ENCODE measurements around the gene SAYSD1. TPM values are rescaled to one million over a fixed set of nuclear protein-coding genes. Genes with fewer than 3 reads are reported as not detected.

The SAYSD1 gene
- total RNA-seq, 1 experiment from 2014 or later = 12.2 TPM

- ChIA-PET POLR2A (ENCODE audit: unreplicated experiment) (no interaction called here), CTCF (no interaction called here)
- Histone ChIP-seq H3K36me3 (ENCODE audit: low read depth, low read length) (no peaks in the 10 kb centered on the region), H3K9ac (ENCODE audit: low read length) (no peak overlapping the region), H3K79me2 (ENCODE audit: low read length) (no peaks in the 10 kb centered on the region), H3K9me3 (ENCODE audit: low read length) (no peaks in the 10 kb centered on the region), H3K4me1 (ENCODE audit: insufficient read depth, low read length) (no peaks in the 10 kb centered on the region), H3F3A (ENCODE audit: low read length, unreplicated experiment) (no peaks in the 10 kb centered on the region), H3K27me3 (ENCODE audit: low read length) (peaks cover 62% of the 10 kb centered on the region), H3K4me3 (ENCODE audit: low read length) (no peak overlapping the region), H3K9me2 (replicated peaks; ENCODE audit: low read length) (no peaks in the 10 kb centered on the region), H3K27ac (ENCODE audit: low read length) (no peak overlapping the region), H3K4me2 (ENCODE audit: low read length) (no peak overlapping the region), H4K20me1 (ENCODE audit: low read length) (no peaks in the 10 kb centered on the region), H2AFZ (ENCODE audit: low read length) (no peak overlapping the region)
- intact Hi-C loops (cut with micrococcal nuclease) = no loop called here
- ATAC-seq = no peak
- no peak for DNase-seq
- BruUV-seq (replicated peaks) = no TSS peak
- no peak for TF ChIP-seq EZH2 (IDR thresholded peaks at IDR 0.05; ENCODE audit: low read length, unreplicated experiment)
- TF ChIP-seq EZH2phosphoT487 (IDR thresholded peaks at IDR 0.05; ENCODE audit: borderline replicate concordance, low read length) = no peak
- TF ChIP-seq, protein P1, sequence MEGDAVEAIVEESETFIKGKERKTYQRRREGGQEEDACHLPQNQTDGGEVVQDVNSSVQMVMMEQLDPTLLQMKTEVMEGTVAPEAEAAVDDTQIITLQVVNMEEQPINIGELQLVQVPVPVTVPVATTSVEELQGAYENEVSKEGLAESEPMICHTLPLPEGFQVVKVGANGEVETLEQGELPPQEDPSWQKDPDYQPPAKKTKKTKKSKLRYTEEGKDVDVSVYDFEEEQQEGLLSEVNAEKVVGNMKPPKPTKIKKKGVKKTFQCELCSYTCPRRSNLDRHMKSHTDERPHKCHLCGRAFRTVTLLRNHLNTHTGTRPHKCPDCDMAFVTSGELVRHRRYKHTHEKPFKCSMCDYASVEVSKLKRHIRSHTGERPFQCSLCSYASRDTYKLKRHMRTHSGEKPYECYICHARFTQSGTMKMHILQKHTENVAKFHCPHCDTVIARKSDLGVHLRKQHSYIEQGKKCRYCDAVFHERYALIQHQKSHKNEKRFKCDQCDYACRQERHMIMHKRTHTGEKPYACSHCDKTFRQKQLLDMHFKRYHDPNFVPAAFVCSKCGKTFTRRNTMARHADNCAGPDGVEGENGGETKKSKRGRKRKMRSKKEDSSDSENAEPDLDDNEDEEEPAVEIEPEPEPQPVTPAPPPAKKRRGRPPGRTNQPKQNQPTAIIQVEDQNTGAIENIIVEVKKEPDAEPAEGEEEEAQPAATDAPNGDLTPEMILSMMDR (conservative IDR thresholded peaks at IDR 0.05; ENCODE audit: low read depth, low read length) = no peak
Measured at GRCh38 chr6:39085129-39085797, 29.7 kb downstream of the SAYSD1 start.

GRCh38 chr6:39084506-39084905, 30.5 kb downstream of the SAYSD1 start:
- TF ChIP-seq EZH2phosphoT487 (IDR thresholded peaks at IDR 0.05; ENCODE audit: borderline replicate concordance, low read length) (no peak), EZH2 (IDR thresholded peaks at IDR 0.05; ENCODE audit: low read length, unreplicated experiment) (no peak)
- TF ChIP-seq, protein P1 (conservative IDR thresholded peaks at IDR 0.05; ENCODE audit: low read depth, low read length) = no peak
- CTCF ChIA-PET = no interaction called here
- no peaks in the 10 kb centered on the region for H3K9me3 ChIP-seq (ENCODE audit: low read length)
- no peaks in the 10 kb centered on the region for H3K4me1 ChIP-seq (ENCODE audit: insufficient read depth, low read length)
- no peaks in the 10 kb centered on the region for H4K20me1 ChIP-seq (ENCODE audit: low read length)
- no TSS peak for BruUV-seq (replicated peaks)
- intact Hi-C loops (cut with micrococcal nuclease) = no loop called here
- no peak overlapping the region for H3K4me3 ChIP-seq (ENCODE audit: low read length)
- H3K36me3 ChIP-seq (ENCODE audit: low read depth, low read length) = no peaks in the 10 kb centered on the region
- H3K9me2 ChIP-seq (replicated peaks; ENCODE audit: low read length) = no peaks in the 10 kb centered on the region
- H3K27ac ChIP-seq (ENCODE audit: low read length) = no peak overlapping the region
- POLR2A ChIA-PET (ENCODE audit: unreplicated experiment) = no interaction called here
- DNase-seq (no peak), ATAC-seq (no peak)
- no peak overlapping the region for H2AFZ ChIP-seq (ENCODE audit: low read length)
- no peaks in the 10 kb centered on the region for H3F3A ChIP-seq (ENCODE audit: low read length, unreplicated experiment)
- H3K4me2 ChIP-seq (ENCODE audit: low read length) = no peak overlapping the region
- H3K9ac ChIP-seq (ENCODE audit: low read length) = no peak overlapping the region
- peaks cover 55% of the 10 kb centered on the region for H3K27me3 ChIP-seq (ENCODE audit: low read length)
- no peaks in the 10 kb centered on the region for H3K79me2 ChIP-seq (ENCODE audit: low read length)

GRCh38 chr6:39083231-39083634, 31.8 kb downstream of the SAYSD1 start:
- POLR2A ChIA-PET (ENCODE audit: unreplicated experiment) = no interaction called here

More at GRCh38 chr6:39083231-39083634, 31.8 kb downstream of the SAYSD1 start:
- Histone ChIP-seq H3K9me3 (ENCODE audit: low read length) (no peaks in the 10 kb centered on the region), H2AFZ (ENCODE audit: low read length) (no peak overlapping the region), H3K36me3 (ENCODE audit: low read depth, low read length) (no peaks in the 10 kb centered on the region), H3K4me3 (ENCODE audit: low read length) (no peak overlapping the region), H3F3A (ENCODE audit: low read length, unreplicated experiment) (no peaks in the 10 kb centered on the region), H3K9me2 (replicated peaks; ENCODE audit: low read length) (no peaks in the 10 kb centered on the region), H3K79me2 (ENCODE audit: low read length) (no peaks in the 10 kb centered on the region), H3K4me2 (ENCODE audit: low read length) (no peak overlapping the region), H3K9ac (ENCODE audit: low read length) (no peak overlapping the region), H3K27ac (ENCODE audit: low read length) (no peak overlapping the region), H3K27me3 (ENCODE audit: low read length) (peaks cover 42% of the 10 kb centered on the region), H4K20me1 (ENCODE audit: low read length) (no peaks in the 10 kb centered on the region), H3K4me1 (ENCODE audit: insufficient read depth, low read length) (no peaks in the 10 kb centered on the region)
- TF ChIP-seq EZH2phosphoT487 (IDR thresholded peaks at IDR 0.05; ENCODE audit: borderline replicate concordance, low read length) (no peak), EZH2 (IDR thresholded peaks at IDR 0.05; ENCODE audit: low read length, unreplicated experiment) (no peak)
- TF ChIP-seq, protein P1 (conservative IDR thresholded peaks at IDR 0.05; ENCODE audit: low read depth, low read length) = no peak
- ATAC-seq (no peak), DNase-seq (no peak)
- CTCF ChIA-PET = no interaction called here
- no TSS peak for BruUV-seq (replicated peaks)
- intact Hi-C loops (cut with micrococcal nuclease) = no loop called here
